Transverse colon (tissue), 4 donors: ENCODE data around the gene IRF5.

Experiments
- EP300 ChIP-seq: sonication (generic); formaldehyde crosslinking; IDR thresholded peaks from one replicate; pipeline ENCODE4 v1.6.1; 2017; ENCODE audit warnings: antibody characterized with exemption, low read depth
- POLR2A ChIP-seq: fragments of 450-650 bp; IDR thresholded peaks from one replicate; pipeline ENCODE4 v1.6.1; 2016; ENCODE audit warnings: antibody characterized with exemption, mild to moderate bottlenecking, moderate library complexity
- POLR2AphosphoS5 ChIP-seq, 3 donors: sonication (generic); formaldehyde crosslinking; IDR thresholded peaks; one replicate each; pipeline ENCODE4 v1.6.1; 2016; ENCODE audit warnings: antibody characterized with exemption in 3 of 3
- TF ChIP-seq, protein P1 (sequence below), 5 experiments: fragments of 200-600 bp in 3 of 5; fragments of 450-650 bp in 2 of 5; sonication (generic) in 3 of 5; IDR thresholded peaks; 1 replicate in 2 of 5; 2 replicates in 3 of 5; pipeline ENCODE4 v1.5.1; 2016 to 2017; ENCODE audit warnings: antibody characterized with exemption in 5 of 5, inconsistent platforms in 3 of 5, mild to moderate bottlenecking in 2 of 5, moderate library complexity in 1 of 5

DNA sequence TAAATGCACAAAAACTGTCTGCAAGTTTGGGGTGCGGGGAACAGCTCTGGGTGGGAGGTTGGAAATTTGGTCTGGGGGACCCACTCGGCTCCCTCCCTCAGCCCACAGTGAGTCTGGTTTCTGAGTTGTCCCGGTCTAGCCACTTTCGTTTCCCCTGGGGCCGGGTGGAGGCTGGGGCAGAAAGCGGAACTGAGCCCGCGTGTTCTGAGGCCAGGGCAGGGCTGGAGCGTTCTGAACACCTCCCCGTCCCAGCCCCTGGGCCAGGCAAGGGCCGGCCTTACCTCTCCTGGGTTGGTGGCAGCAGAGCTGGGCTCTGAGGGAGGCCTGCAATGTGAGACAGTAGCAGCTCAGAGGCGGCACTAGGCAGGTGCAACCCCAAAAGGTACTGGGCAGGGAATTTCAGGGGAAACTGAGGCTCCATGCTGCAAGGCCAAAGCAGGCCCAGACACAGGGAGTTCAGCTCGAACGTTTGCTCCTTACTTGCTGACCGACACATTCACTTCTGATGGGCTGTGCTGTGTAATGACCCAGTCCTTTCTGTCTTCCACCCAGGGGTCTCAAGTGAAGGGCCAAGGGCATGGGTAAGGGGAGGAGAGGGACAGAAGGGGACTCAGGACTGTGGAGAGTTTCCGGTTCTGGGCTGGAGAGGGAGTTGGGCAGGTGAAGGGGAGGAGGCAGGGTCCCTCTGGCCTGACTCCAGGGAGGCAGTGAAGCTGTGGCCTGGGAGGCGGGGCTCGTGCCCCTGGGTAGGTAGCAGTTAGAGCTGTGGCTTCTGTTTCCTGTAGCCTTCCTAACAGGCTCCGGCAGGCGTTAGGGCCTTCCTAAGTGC, 3.0 kb downstream of the IRF5 start:
- TF ChIP-seq, protein P1, sequence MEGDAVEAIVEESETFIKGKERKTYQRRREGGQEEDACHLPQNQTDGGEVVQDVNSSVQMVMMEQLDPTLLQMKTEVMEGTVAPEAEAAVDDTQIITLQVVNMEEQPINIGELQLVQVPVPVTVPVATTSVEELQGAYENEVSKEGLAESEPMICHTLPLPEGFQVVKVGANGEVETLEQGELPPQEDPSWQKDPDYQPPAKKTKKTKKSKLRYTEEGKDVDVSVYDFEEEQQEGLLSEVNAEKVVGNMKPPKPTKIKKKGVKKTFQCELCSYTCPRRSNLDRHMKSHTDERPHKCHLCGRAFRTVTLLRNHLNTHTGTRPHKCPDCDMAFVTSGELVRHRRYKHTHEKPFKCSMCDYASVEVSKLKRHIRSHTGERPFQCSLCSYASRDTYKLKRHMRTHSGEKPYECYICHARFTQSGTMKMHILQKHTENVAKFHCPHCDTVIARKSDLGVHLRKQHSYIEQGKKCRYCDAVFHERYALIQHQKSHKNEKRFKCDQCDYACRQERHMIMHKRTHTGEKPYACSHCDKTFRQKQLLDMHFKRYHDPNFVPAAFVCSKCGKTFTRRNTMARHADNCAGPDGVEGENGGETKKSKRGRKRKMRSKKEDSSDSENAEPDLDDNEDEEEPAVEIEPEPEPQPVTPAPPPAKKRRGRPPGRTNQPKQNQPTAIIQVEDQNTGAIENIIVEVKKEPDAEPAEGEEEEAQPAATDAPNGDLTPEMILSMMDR (IDR thresholded peaks at IDR 0.05): no peak
- TF ChIP-seq POLR2AphosphoS5 (IDR thresholded peaks at IDR 0.05) (no peak), POLR2A (no peak), EP300 (no peak)
